Ishikawa (cell line): ENCODE results near the gene PATJ.

Experiments used
- EP300 ChIP-seq: IDR thresholded peaks from 2 replicates; pipeline ENCODE4 v1.6.1; 2012; ENCODE audit warnings: borderline replicate concordance
- FOXM1 ChIP-seq: IDR thresholded peaks from 2 replicates; pipeline ENCODE4 v1.6.1; 2012; ENCODE audit warnings: low read depth, borderline replicate concordance
- MAX ChIP-seq: IDR thresholded peaks from 2 replicates; pipeline ENCODE4 v1.6.1; 2012
- NFIC ChIP-seq: IDR thresholded peaks from 2 replicates; pipeline ENCODE4 v1.6.1; 2012
- REST ChIP-seq: IDR thresholded peaks from 2 replicates; pipeline ENCODE4 v1.6.1; 2012; ENCODE audit warnings: low read depth, mild to moderate bottlenecking
- YY1 ChIP-seq: IDR thresholded peaks from 2 replicates; pipeline ENCODE4 v1.6.1; 2012; ENCODE audit warnings: low read depth

GRCh38 chr1:61910035-61910434 is 167.8 kb downstream of the PATJ start:
- no peak for TF ChIP-seq MAX
- no peak for TF ChIP-seq EP300
- TF ChIP-seq NFIC: no peak
- no peak for TF ChIP-seq YY1
- TF ChIP-seq REST: no peak
- no peak for TF ChIP-seq FOXM1
